ENCODE results near the gene ATG4B.

Gene ATG4B

GRCh38 chr2:241668354-241668753, 30.9 kb downstream of the ATG4B start:
- DNase-seq = no peak

GRCh38 chr2:241668839-241669238, 31.3 kb downstream of the ATG4B start:
- DNase-seq = no peak

GRCh38 chr2:241670333-241671110, 33.0 kb downstream of the ATG4B start:
- no peak for DNase-seq

- DNase-seq = no peak
These were observed 34.2 kb downstream of the ATG4B start for GRCh38 chr2:241671457-241672240.

- DNase-seq = no peak
These were observed 35.0 kb downstream of the ATG4B start for GRCh38 chr2:241672243-241673188.

- DNase-seq = no peak
These were observed 35.7 kb downstream of the ATG4B start for GRCh38 chr2:241673189-241673663.

GRCh38 chr2:241673797-241674725, 36.6 kb downstream of the ATG4B start:
- DNase-seq = no peak

GRCh38 chr2:241675885-241676284, 38.4 kb downstream of the ATG4B start:
- no peak for DNase-seq

GRCh38 chr2:241676665-241677064, 39.2 kb downstream of the ATG4B start:
- DNase-seq = no peak

- no peak for DNase-seq
These were observed 39.9 kb downstream of the ATG4B start for GRCh38 chr2:241677392-241677791.

GRCh38 chr2:241678307-241678706, 40.8 kb downstream of the ATG4B start:
- DNase-seq = no peak

GRCh38 chr2:241678784-241679540, 41.5 kb downstream of the ATG4B start:
- DNase-seq = no peak

GRCh38 chr2:241680044-241680443, 42.6 kb downstream of the ATG4B start:
- DNase-seq = no peak

- DNase-seq = no peak
These were observed 43.5 kb downstream of the ATG4B start for GRCh38 chr2:241680827-241681599.

GRCh38 chr2:241686324-241686649, 48.8 kb downstream of the ATG4B start:
- no peak for DNase-seq

GRCh38 chr2:241686650-241687425, 49.3 kb downstream of the ATG4B start, which contains the start of gene DTYMK:
Gene DTYMK (minus strand): TSS chr2:241686815. CDS start chr2:241686783, 32 bp downstream.
- DNase-seq = peak; percentile 94

GRCh38 chr2:241689306-241689705, 51.8 kb downstream of the ATG4B start:
- no peak for DNase-seq

GRCh38 chr2:241690202-241690717, 52.8 kb downstream of the ATG4B start:
- DNase-seq = no peak

GRCh38 chr2:241692448-241692847, 55.0 kb downstream of the ATG4B start:
- no peak for DNase-seq
